Right atrium auricular region (tissue), 2 donors: ENCODE measurements around the gene MCTP2. TPM values are rescaled to one million over a fixed set of nuclear protein-coding genes. Genes with fewer than 3 reads are reported as not detected.

Source experiments
- DNase-seq: peaks from one replicate; pipeline ENCODE4 v3.0.0-alpha.2; 2019; ENCODE audit warnings: low spot score
- H3K27ac ChIP-seq, 2 donors: fragments of 200-600 bp; sonication (generic); 1 replicate in 1 of 2; 2 replicates in 1 of 2; pipeline ENCODE4 v1.5.1; 2016 to 2019
- H3K27me3 ChIP-seq, 2 donors: fragments of 200-600 bp; sonication (generic); one replicate each; pipeline versions ENCODE4 v1.5.1 to v1.6.0; 2017 to 2019
- H3K36me3 ChIP-seq: fragments of 200-600 bp; sonication (generic); one replicate; pipeline ENCODE4 v1.5.1; 2016
- H3K4me1 ChIP-seq, 2 donors: fragments of 200-600 bp; sonication (generic); one replicate each; pipeline versions ENCODE4 v1.5.1 to v1.6.0; 2017 to 2019
- H3K4me3 ChIP-seq, 2 donors: fragments of 200-600 bp; sonication (generic); 1 replicate in 1 of 2; 2 replicates in 1 of 2; pipeline ENCODE4 v1.5.1; 2017 to 2019; ENCODE audit warnings: mild to moderate bottlenecking in 1 of 2, moderate library complexity in 1 of 2
- H3K9me3 ChIP-seq, 2 donors: fragments of 200-600 bp; sonication (generic); one replicate each; pipeline ENCODE4 v1.5.1; 2019
- CTCF ChIP-seq, 2 donors: fragments of 200-600 bp; sonication (generic); IDR thresholded peaks; one replicate each; pipeline ENCODE4 v1.5.1; 2019; ENCODE audit warnings: antibody characterized with exemption in 2 of 2
- total RNA-seq, 2 donors: library from RNA; depleted of rRNA; stranded (reverse); fragments of >200 nt; gene quantifications; one replicate each; pipeline ENCODE4 v1.1.0, GENCODE V29; 2016

MCTP2 gene
- total RNA-seq, 2 donors from 2014 or later, result 2.0 to 5.6 TPM

GRCh38 chr15:94265982-94266381, 34.6 kb downstream of the MCTP2 start:
- H3K9me3 ChIP-seq, result no peaks in the 10 kb centered on the region
- H3K27me3 ChIP-seq, result no peaks in the 10 kb centered on the region
- H3K36me3 ChIP-seq, result no peaks in the 10 kb centered on the region
- H3K4me3 ChIP-seq, result no peak overlapping the region
- no peak overlapping the region for H3K27ac ChIP-seq
- DNase-seq, result no peak
- no peak for TF ChIP-seq CTCF (IDR thresholded peaks at IDR 0.05)
- H3K4me1 ChIP-seq, result no peaks in the 10 kb centered on the region

- DNase-seq, result no peak
- Histone ChIP-seq H3K4me1 (no peaks in the 10 kb centered on the region), H3K4me3 (no peak overlapping the region), H3K27ac (no peak overlapping the region), H3K27me3 (no peaks in the 10 kb centered on the region), H3K36me3 (no peaks in the 10 kb centered on the region), H3K9me3 (no peaks in the 10 kb centered on the region)
- no peak for TF ChIP-seq CTCF (IDR thresholded peaks at IDR 0.05)
Observed at GRCh38 chr15:94266789-94267188, 35.4 kb downstream of the MCTP2 start.

GRCh38 chr15:94269954-94270353, 38.6 kb downstream of the MCTP2 start:
- no peak overlapping the region for H3K27ac ChIP-seq
- peaks cover 0 to 5% of the 10 kb centered on the region in 2 donors for H3K9me3 ChIP-seq
- no peak for TF ChIP-seq CTCF (IDR thresholded peaks at IDR 0.05)
- DNase-seq, result no peak
- no peaks in the 10 kb centered on the region for H3K27me3 ChIP-seq
- no peaks in the 10 kb centered on the region for H3K36me3 ChIP-seq
- H3K4me3 ChIP-seq, result no peak overlapping the region
- H3K4me1 ChIP-seq, result no peaks in the 10 kb centered on the region

- TF ChIP-seq CTCF (IDR thresholded peaks at IDR 0.05), result no peak
- Histone ChIP-seq H3K4me3 (no peak overlapping the region), H3K36me3 (no peaks in the 10 kb centered on the region), H3K9me3 (peaks cover 0 to 5% of the 10 kb centered on the region in 2 donors), H3K27me3 (no peaks in the 10 kb centered on the region), H3K27ac (no peak overlapping the region), H3K4me1 (no peaks in the 10 kb centered on the region)
- no peak for DNase-seq
Observed at GRCh38 chr15:94270570-94270969, 39.2 kb downstream of the MCTP2 start.

- TF ChIP-seq CTCF (IDR thresholded peaks at IDR 0.05), result no peak
- Histone ChIP-seq H3K27me3 (no peaks in the 10 kb centered on the region), H3K27ac (no peak overlapping the region)
Observed at GRCh38 chr15:94272251-94272898, 41.0 kb downstream of the MCTP2 start.

GRCh38 chr15:94273826-94274225, 42.5 kb downstream of the MCTP2 start:
- no peaks in the 10 kb centered on the region for H3K4me1 ChIP-seq
- H3K36me3 ChIP-seq, result no peaks in the 10 kb centered on the region
- H3K4me3 ChIP-seq, result no peak overlapping the region
- no peak for TF ChIP-seq CTCF (IDR thresholded peaks at IDR 0.05)
- no peak overlapping the region for H3K27ac ChIP-seq
- H3K27me3 ChIP-seq, result no peaks in the 10 kb centered on the region
- no peak for DNase-seq
- H3K9me3 ChIP-seq, result peaks cover 0 to 5% of the 10 kb centered on the region in 2 donors

More at GRCh38 chr15:94272251-94272898, 41.0 kb downstream of the MCTP2 start:
- Histone ChIP-seq H3K36me3 (no peaks in the 10 kb centered on the region), H3K4me1 (no peaks in the 10 kb centered on the region), H3K4me3 (no peak overlapping the region), H3K9me3 (peaks cover 0 to 5% of the 10 kb centered on the region in 2 donors)
- DNase-seq, result no peak
